IPS-18c (cell line): ENCODE results near the gene TUBA3C.
A peak's percentile ranks its signal among the peaks of the same experiment; 100 is the strongest.

Experiments used
- H3K4me3 ChIP-seq: 2 replicates; pipeline ENCODE4 v1.7.0; 2013; ENCODE audit warnings: low read depth, mild to moderate bottlenecking, low read length, moderate library complexity; ENCODE audit not compliant: insufficient read depth
- H3K9me3 ChIP-seq: one replicate; pipeline ENCODE4 v1.6.1; 2013; ENCODE audit warnings: mild to moderate bottlenecking, low read length, moderate library complexity; ENCODE audit not compliant: control insufficient read depth, insufficient read depth

The TUBA3C gene

DNA sequence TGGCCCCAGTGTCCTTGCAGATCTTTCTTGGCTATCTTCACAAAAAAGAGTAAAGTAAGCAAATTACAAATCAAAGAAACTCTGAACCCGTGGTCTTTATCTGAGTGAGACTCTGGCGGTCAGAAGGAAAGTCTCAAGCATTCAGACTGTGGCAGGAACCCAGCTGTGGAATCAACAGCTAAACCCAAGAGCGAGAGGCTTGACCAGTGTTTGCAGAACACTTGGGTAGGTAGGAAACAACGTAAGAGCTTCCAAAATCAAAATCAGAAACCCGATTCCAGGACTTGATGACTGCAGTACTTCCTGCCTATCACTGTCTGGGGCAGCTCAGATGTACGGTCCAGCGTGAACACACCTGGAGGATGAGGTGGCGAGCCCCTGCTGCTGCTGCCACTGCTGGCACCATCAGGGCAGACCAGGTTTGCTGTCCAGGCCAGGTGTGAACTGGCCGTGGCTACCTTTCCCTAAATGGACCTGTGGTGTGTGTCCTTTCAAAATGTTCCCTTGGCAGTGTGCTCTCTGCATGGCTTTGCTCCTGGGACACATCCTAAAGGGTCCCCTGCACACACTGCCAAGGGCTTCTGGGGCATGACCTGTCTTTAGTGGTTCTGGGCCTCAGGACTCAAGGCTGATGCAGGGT lies 9.5 kb downstream of the TUBA3C start:
- H3K4me3 ChIP-seq: no peak overlapping the region
- peaks cover 34% of the 10 kb centered on the region for H3K9me3 ChIP-seq

DNA sequence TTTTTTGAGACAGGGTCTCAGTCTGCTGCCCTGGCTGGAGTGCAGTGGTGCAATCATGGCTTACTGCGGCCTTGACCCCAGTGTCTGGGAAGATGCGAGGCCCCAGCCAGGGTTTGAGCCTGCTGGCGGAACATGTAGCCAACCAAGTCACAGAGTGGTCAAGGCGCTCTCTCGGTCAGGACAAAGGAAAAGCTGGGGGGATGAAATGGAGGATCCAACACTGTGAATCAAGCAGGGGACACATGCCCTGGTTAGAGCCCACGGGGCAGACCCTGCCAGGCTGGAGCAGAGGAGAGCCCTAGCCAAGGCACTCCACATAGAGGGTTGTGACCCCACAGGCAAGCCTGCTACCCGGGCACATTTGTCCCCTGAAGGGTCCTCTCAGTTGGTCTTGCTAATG lies 10.1 kb downstream of the TUBA3C start:
- Histone ChIP-seq H3K4me3 (no peak overlapping the region), H3K9me3 (peaks cover 30% of the 10 kb centered on the region)

DNA sequence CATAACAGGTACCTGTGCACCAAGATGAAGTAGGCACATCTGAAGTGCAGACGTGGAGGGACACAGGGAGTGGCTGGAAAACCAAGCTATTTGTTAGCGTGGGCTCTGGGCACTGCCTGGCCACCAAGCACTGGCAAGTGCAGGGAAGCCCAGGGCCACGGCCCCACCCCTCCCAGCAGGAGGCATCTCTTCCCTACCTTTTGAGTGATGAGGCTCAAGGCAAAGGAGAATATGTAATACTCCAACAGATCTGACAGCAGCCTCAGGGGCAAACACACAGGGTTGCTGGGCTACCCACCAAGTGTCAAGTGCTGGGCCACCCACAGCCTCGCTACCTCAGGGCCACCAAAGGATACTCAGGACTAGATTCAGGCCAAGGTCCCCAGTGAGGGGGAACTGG lies 11.6 kb downstream of the TUBA3C start:
- Histone ChIP-seq H3K9me3 (peaks cover 28% of the 10 kb centered on the region), H3K4me3 (peak overlapping the region; percentile 20; the same call in 1 of the 2 replicates)

DNA sequence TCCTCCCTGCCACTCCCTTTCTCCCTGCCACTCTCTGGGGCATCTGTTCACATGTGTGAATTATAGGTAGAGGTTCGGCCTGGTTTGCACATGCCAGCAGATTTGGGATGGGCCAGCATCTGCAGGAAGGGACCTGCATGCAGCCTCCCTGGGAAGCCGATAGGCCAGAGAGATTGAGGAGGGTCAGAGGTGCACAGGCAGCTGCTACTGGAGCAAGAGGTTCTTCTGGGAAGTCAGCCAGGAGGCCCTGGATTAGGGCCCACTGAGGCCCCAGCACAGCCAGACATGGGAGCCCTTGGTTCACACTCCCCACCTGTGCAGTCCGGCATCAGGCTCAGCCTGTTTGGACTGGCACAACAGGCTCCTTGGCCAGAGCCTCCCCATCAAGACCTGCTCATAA lies 12.1 kb downstream of the TUBA3C start:
- H3K4me3 ChIP-seq: no peak overlapping the region
- peaks cover 29% of the 10 kb centered on the region for H3K9me3 ChIP-seq

DNA sequence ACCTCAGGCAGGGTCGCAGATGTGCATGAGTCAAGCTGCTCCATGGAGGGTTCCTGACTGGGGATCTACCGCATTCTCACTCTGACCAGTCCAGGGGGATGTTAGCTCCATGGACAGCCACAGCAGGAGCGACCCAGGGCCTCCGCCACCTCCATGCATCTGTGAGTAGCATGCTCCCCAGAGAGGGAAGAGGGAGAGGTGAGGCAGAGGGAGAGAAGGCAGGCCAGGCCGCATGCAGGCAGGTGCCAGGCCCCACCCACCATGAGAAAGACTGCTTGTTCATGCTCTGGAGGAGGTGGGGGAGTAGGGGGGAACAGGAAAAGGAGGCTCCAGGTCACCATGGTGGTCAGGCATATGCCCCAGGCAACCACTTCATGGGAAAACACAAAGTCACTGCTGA lies 20.3 kb downstream of the TUBA3C start:
- no peak overlapping the region for H3K4me3 ChIP-seq
- H3K9me3 ChIP-seq: peaks cover 34% of the 10 kb centered on the region

DNA sequence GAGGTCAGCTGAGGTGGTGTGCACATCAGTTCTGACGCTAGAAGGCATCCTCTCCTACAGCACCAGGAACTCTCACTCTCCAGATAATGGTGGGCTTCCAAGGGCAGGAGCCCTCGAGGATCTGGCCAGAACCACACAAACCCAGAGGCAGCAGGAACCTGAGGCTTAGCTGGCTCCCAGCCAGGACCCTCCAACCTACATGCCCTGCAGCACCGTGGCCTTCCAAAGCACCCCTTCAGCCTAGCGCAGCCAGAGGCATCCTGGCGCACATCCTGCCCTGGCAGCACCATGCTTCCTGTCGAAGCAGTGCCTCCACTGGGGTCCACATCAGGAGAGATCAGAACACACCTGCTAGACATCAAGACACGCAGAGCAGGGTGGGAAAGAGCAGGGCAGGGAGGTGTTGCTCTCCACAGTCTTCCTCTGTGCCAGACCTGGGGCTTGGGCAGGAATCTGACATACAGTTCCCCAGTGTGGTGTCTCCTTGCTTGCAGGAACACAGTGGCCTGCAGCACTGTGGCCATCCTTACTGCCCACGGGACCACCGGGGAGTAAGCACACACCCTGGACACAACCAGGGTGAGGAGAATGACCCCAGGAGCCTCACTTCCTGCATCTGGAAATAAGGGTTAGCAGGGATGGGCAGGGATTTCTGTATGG lies 21.7 kb downstream of the TUBA3C start:
- Histone ChIP-seq H3K9me3 (peaks cover 40% of the 10 kb centered on the region), H3K4me3 (no peak overlapping the region)

DNA sequence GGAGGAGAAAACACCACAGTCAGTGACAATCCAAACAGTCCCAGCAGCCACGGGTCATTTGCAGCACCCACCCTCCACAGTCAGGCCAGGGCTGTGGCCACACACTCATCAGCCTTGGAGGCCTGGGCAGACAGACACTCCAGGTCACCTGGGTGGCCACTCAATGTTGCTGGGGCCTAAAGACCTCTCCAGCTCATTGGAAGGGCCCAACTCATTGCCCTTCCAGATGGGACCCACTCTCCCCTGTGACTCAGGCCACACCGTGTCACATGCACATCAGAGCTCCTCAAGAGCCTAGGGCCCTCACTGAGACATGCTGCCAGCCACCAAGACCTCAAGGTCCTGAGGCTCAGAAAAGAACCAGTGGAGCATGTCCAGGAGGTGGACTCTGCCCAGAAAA lies 22.4 kb downstream of the TUBA3C start:
- H3K9me3 ChIP-seq: peaks cover 45% of the 10 kb centered on the region
- H3K4me3 ChIP-seq: no peak overlapping the region

DNA sequence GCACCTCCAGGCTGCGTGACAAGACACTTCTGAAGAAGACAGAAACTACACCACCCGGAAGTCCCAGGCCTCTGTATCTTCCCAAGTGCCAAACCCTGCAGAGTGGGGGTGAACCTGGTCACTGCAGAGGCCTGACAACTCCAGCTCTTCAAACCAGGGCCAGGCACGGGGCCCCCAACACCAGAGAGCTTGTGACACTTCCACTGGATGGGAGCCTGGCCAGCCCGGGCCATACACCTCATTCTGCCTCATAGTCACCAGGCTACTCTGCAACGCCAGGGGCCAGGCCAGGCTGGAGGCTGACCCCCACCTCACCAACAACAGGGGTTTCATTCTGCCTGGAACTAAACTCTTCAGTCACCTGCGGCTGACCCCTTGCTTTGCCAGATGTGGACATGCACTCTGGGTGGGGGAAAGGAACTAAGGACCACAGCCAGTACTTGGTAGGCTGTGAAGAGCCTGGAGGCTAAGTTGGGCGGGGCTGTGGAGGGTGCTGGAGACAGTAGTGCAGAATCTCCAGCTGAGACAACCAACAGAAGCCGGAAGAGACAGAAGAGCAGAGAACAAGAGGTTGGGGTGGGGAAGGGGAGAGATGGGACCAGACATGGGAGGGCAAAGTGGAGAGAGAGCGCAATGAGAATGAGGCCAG lies 23.0 kb downstream of the TUBA3C start:
- Histone ChIP-seq H3K9me3 (peaks cover 49% of the 10 kb centered on the region), H3K4me3 (no peak overlapping the region)

DNA sequence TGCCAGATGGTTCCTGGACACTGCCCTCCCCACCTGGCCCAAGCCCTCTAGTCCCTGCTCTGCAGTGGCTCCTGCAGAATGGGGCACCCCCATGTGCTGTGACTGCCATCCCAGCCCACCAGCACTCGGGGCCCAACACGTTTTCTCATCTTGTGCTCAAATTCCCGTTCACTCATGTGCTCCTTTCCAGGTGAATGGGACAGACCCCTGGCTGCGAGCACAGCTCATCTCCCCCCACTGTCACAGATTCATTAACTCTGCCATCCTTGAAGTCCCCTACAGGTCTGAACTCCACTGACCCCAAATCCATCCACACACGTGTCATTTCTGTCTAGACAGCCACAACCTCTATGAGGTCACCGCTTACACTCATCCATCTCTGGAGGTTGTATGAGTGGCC lies 23.6 kb downstream of the TUBA3C start:
- H3K4me3 ChIP-seq: no peak overlapping the region
- H3K9me3 ChIP-seq: peaks cover 52% of the 10 kb centered on the region

DNA sequence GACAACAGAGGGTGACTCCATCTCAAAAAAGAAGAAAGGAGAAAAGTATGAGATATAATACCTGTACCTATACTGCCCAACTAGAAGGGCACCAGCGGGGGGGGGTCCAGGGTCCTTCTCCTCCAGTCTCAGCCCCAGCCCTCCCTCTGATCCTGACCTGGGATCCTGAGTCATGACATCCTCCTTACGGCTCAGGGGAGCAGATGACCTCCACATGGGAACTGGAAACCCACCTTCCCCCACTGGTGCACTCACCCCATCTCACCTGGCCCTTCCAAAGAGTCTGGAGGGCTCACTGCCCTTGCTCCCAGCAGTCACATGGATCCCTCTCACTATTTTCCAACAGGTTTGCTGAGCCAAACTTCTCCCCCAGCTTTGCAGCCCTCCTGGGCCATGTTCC lies 24.2 kb downstream of the TUBA3C start:
- Histone ChIP-seq H3K4me3 (no peak overlapping the region), H3K9me3 (peaks cover 52% of the 10 kb centered on the region)

DNA sequence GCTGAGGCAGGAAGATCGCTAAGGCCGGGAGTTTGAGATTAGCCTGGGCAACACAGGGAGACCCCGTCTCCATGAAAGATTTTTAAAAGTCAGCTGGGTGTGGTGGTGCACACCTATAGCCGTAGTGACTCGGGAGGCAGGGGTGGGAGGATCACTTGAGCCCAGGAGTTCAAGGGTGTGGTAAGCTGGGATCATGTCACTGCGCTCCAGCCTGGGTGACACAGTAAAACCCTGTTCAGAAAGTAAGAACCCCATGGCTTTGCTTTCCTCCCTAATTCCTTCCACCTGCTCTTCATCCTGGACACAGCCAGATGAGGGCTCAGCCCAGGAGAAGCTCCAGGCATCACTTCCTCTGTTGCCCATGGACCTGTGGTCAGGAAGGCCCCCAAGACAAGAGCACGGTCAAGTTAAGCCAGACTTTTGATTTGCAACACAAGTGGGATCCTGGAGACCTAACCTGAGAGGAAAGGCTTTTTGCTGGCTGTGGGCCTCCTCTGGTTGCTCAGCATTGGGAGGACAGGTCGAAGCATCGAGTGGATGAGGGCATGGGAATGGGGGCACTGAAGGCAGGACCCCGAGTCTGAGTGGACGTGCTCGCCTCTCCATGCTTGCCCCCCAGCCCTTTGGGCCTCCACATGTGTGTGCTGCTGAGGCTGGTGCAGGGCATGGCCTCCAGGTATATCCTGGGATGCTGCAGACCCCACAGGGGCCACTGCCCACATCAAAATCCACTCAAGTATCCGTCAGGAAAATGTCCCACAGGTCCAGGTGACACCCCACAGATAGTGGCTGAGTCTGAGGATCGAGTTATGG lies 25.4 kb downstream of the TUBA3C start:
- Histone ChIP-seq H3K4me3 (no peak overlapping the region; the same call in 1 of the 2 replicates), H3K9me3 (peaks cover 61% of the 10 kb centered on the region)

DNA sequence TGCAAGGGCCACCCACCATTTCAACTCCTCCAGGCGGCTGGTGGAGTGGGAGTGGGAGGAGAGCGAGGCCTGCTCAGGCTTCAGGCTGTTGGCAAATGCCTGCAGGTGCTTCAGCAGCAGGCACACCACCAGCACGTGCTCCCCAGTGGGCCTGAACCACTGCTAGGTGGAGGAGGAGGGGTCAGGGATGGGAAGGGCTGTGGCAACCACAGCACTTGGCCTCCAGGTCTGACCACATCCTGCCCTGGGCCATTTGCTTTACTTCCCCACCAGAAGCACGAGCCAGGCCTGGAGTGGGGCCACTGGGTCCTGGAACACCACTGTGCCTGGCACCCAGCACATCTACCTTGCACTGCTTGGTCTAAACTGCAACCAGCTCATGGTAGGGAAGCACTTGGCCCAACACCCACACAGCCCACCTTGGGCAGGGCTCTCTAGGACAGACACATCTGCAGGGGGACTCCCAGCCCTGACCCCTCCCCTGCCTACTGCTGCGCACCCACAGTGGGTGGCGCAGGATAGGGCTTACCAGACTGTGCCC lies 26.2 kb downstream of the TUBA3C start:
- no peak overlapping the region; the same call in 1 of the 2 replicates for H3K4me3 ChIP-seq
- H3K9me3 ChIP-seq: peaks cover 65% of the 10 kb centered on the region

DNA sequence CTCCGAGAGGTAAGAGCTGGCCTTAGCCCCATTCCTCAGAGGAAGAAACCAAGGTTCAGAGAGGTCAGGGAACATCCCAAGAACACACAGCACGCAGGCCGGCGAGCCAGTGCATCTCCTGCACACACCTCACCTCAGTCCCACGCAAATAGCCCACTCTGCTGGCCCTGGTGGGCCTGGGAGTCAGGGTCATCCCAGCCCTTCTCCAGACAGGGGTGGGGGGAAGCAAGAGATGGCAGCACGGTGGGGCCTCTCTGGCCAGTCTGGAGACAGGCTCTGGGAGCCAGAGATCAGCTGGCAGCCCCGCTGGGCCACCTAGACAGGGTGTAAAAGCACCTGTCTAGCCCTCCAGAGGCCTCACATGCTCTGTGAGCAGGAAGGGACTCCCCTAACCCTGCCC lies 26.8 kb downstream of the TUBA3C start:
- Histone ChIP-seq H3K4me3 (no peak overlapping the region; the same call in 1 of the 2 replicates), H3K9me3 (peaks cover 63% of the 10 kb centered on the region)

DNA sequence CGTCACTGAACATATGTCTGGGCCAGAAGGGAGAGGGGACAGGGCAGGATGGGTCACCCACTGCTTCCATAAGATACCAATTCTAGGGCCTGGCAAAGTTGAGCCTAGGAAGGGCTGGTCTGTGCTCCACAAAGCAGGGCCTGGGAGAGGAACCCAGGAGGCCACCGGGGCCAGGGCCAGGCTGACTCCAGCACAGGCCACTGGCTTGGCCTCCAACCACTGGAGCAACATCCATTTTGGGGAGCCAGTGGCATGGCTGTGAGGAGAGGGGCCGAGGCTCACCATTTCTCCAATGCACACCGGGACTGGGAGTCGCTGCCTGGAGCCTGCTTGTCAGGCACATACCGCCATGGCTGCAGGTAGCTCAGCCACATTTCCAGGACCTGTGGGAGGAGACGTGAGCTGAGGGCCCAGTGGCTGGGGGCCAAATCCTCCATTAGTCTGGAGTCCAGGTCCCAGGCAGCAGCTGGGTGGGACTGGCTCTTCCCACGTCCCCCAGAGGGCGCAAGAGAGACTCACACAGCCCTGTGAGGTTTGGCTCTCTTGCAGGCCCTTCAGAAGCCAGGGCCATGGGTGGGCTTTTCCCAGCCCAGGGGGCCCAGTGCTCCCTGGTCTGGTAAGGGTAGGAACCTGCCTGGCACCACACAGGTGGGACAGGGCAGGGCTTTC lies 27.7 kb downstream of the TUBA3C start:
- peaks cover 57% of the 10 kb centered on the region for H3K9me3 ChIP-seq
- peak overlapping the region; percentile 15; the same call in 1 of the 2 replicates for H3K4me3 ChIP-seq

DNA sequence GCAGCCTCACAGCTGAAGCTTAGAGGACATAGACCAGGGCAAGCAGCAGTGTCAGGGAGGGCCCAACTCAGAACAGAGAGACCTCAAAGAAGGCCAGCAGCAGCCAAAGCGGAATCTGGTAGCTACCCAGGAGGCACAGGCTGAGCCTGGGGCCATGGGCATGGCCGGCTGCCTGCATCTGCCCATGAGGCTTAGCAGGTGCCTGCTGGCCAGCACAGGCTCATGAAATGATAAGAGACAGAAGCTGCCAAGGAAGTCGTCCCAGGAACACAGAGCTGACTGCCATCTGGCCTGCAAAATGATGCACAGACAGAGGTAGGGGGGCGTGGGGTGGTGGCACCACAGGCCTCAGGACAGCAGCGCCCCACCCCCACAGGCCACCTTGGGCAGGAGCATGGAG lies 29.2 kb downstream of the TUBA3C start:
- H3K4me3 ChIP-seq: peak overlapping the region; percentile 9; the same call in 1 of the 2 replicates
- peaks cover 52% of the 10 kb centered on the region for H3K9me3 ChIP-seq

DNA sequence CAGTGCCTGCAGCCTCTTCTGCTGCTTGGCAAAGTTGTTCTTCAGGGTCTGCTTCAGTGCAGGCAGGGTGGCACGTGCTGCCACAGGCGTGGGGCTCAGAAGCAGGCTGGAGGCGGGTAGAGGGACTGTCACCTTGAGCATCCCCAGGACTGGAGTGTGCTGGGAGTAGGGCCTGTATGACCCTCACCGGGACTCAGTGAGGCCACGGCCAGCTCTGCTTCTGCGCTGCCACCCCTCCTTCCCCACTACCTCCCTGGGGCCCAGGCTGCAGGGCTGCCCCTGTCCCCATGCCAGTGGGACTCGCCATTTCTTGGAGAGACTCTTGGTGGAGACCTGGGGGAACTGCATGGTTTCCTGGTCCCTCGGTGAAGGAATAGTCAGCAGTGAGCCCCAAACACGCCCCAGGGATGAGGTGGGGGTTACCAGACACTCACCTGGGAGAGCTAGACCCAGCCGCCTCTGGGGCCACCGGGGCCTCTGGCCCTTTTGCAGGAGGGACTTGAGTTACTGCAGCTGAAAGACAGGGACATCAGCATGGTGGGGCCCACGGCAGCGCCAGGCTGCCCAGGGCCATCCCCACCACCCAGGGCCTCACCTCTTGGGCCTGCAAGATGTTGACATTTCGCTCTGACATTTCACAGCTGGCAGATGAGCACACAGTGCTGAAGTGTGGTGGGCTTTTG lies 29.9 kb downstream of the TUBA3C start:
- H3K9me3 ChIP-seq: peaks cover 53% of the 10 kb centered on the region
- H3K4me3 ChIP-seq: peak overlapping the region; percentile 9; the same call in 1 of the 2 replicates
